A549 treated with Hydrocortisone at 1 μM for 4 hours (cell line): Measurements from ENCODE around the gene KBTBD3. TPM values are rescaled to one million over a fixed set of nuclear protein-coding genes. Genes with fewer than 3 reads are reported as not detected.

Experiments
- total RNA-seq: library from RNA; stranded (reverse); fragments of 200-300 nt; extraction: Qiagen RNA extraction; gene quantifications from 5 replicates; pipeline ENCODE4 v1.2.3, GENCODE V29; 2022

KBTBD3 gene
- 0.74 to 1.6 TPM (median 1.4 TPM) in 5 replicates for total RNA-seq

GRCh38 chr11:106076919-106077608, at the start of gene KBTBD3:
KBTBD3 (minus strand) TSS chr11:106077347; CDS start chr11:106059097, 18,250 bp downstream.

GRCh38 chr11:106077609-106078455, 685 bp upstream of the KBTBD3 start, which contains the start of gene AASDHPPT:
AASDHPPT (plus strand) TSS chr11:106077662; CDS start chr11:106077711, 49 bp downstream.

GRCh38 chr11:106021967-106022794, 55.0 kb downstream of the KBTBD3 start, which contains the start of gene MSANTD4:
MSANTD4 (minus strand) TSS chr11:106022240; CDS start chr11:106010917, 11,323 bp downstream.

Other genes starting within 250 kb of the KBTBD3 start
- 7.8 to 13.2 TPM (median 9.0 TPM) in 5 replicates for gene MSANTD4, start 55.1 kb downstream of the KBTBD3 start, total RNA-seq
- gene AASDHPPT, start 315 bp upstream of the KBTBD3 start, total RNA-seq, result 28.3 to 40.2 TPM (median 31.9 TPM) in 5 replicates